Measurements from ENCODE around the gene ATG13.

The ATG13 gene

DNA sequence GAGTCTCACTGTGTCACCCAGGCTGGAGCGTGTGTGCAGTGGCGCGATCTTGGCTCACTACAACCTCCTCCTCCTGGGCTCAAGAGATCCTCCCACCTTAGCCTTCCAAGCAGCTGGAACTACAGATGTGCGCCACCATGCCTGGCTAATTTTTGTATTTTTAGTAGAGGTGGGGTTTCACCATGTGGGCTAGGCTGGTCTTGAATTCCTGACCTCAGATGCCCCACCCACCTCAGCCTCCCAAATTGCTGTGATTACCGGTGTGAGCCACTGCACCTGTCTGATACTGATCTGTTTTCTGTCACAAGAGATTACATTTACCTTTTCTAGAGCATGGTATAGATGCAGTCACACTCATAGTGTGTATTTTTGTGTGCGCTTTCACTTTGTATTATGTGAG, 11.6 kb downstream of the ATG13 start:
- TF ChIP-seq YY1 (IDR thresholded peaks at IDR 0.05; ENCODE audit: low read depth) = no peak
- no peak for TF ChIP-seq USF1 (IDR thresholded peaks at IDR 0.05)
- TF ChIP-seq, protein P1, sequence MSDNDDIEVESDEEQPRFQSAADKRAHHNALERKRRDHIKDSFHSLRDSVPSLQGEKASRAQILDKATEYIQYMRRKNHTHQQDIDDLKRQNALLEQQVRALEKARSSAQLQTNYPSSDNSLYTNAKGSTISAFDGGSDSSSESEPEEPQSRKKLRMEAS (IDR thresholded peaks at IDR 0.05) = no peak
- TF ChIP-seq EGR1 (IDR thresholded peaks at IDR 0.05) = no peak
- no peak for TF ChIP-seq CREB1 (IDR thresholded peaks at IDR 0.05; ENCODE audit: low read depth)
- no peak for TF ChIP-seq TEAD4 (IDR thresholded peaks at IDR 0.05)
- no peak for TF ChIP-seq FOXM1 (IDR thresholded peaks at IDR 0.05; ENCODE audit: borderline replicate concordance, low read depth)
- TF ChIP-seq TCF12 (IDR thresholded peaks at IDR 0.05; ENCODE audit: low read depth) = no peak
- no peak for TF ChIP-seq NFIC (IDR thresholded peaks at IDR 0.05)
- TF ChIP-seq EP300 (IDR thresholded peaks at IDR 0.05; ENCODE audit: borderline replicate concordance) = no peak
- no peak for TF ChIP-seq RAD21 (IDR thresholded peaks at IDR 0.05; ENCODE audit: low read depth)
- TF ChIP-seq ZBTB7A (IDR thresholded peaks at IDR 0.05; ENCODE audit: low read depth) = no peak
- TF ChIP-seq TAF1 (IDR thresholded peaks at IDR 0.05; ENCODE audit: low read depth) = no peak
- TF ChIP-seq REST (IDR thresholded peaks at IDR 0.05; ENCODE audit: low read depth) = no peak
- TF ChIP-seq CEBPB (IDR thresholded peaks at IDR 0.05) = no peak

DNA sequence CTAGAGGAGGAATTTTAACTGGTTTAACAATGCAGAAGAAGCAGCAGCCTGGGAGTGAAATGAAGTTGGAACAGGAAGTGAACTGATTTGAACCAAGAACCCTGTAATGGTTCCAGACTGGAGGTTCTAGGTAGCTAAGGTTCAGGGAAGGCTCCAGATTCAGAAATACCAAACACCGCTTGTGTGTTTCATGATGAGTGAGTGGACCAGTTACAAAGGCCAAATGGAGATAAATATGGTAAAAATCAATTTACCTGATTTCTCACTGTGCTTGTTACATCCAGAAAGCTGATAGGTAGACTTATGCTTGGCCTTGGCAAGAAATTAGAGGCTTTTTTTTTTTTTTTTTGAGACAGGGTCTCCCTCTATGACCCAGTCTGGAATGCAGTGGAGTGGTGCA, 12.9 kb downstream of the ATG13 start:
- TF ChIP-seq RAD21 (IDR thresholded peaks at IDR 0.05; ENCODE audit: low read depth) = no peak
- no peak for TF ChIP-seq TEAD4 (IDR thresholded peaks at IDR 0.05)
- TF ChIP-seq CEBPB (IDR thresholded peaks at IDR 0.05) = no peak
- no peak for TF ChIP-seq NFIC (IDR thresholded peaks at IDR 0.05)
- TF ChIP-seq REST (IDR thresholded peaks at IDR 0.05; ENCODE audit: low read depth) = no peak
- no peak for TF ChIP-seq USF1 (IDR thresholded peaks at IDR 0.05)
- TF ChIP-seq TAF1 (IDR thresholded peaks at IDR 0.05; ENCODE audit: low read depth) = no peak
- TF ChIP-seq EGR1 (IDR thresholded peaks at IDR 0.05) = no peak

DNA sequence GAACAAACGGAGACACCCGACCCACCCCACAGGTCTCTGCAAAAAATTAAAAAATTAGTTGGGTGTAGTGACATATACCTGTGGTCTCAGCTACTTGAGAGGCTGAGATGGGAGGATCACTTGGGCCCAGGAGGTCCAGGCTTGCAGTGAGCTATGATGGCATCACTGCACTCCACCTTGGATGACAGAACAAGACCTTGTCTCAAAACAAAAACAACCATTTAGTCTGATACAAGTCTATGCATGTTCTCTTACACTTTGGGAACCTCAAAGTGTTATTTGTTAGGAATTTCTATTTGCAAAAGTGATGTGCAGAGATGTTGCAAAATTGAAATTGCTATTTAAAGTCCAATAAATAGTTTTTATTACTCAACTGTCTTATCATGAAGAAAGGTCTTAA, 14.3 kb downstream of the ATG13 start:
- no peak for TF ChIP-seq RAD21 (IDR thresholded peaks at IDR 0.05; ENCODE audit: low read depth)
- no peak for TF ChIP-seq EP300 (IDR thresholded peaks at IDR 0.05; ENCODE audit: borderline replicate concordance)
- no peak for TF ChIP-seq TCF12 (IDR thresholded peaks at IDR 0.05; ENCODE audit: low read depth)
- no peak for TF ChIP-seq YY1 (IDR thresholded peaks at IDR 0.05; ENCODE audit: low read depth)
- TF ChIP-seq, protein P1 (IDR thresholded peaks at IDR 0.05) = no peak
- TF ChIP-seq TEAD4 (IDR thresholded peaks at IDR 0.05) = no peak
- no peak for TF ChIP-seq ZBTB7A (IDR thresholded peaks at IDR 0.05; ENCODE audit: low read depth)
- no peak for TF ChIP-seq CREB1 (IDR thresholded peaks at IDR 0.05; ENCODE audit: low read depth)
- TF ChIP-seq REST (IDR thresholded peaks at IDR 0.05; ENCODE audit: low read depth) = no peak
- TF ChIP-seq NFIC (IDR thresholded peaks at IDR 0.05) = no peak

DNA sequence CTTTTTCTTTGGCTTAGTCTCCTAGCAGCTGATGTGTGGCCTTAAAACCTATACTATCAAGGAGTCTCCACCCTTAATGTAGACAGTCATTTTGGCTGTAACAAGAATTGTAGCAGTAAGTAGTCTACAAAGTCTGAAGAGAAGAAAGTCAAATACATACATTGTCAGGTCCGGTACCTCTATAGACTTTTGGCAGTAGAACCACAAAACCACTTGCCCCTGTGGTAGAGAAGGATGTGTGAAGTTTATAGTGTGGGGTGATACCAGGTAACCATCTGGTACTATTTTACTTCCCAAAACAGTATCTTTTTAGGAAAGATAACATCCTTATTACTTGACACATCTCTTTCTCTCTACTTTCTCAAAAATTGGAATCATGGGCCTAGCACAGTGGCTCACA, 15.1 kb downstream of the ATG13 start:
- no peak for TF ChIP-seq USF1 (IDR thresholded peaks at IDR 0.05)
- no peak for TF ChIP-seq CEBPB (IDR thresholded peaks at IDR 0.05)
- TF ChIP-seq ZBTB7A (IDR thresholded peaks at IDR 0.05; ENCODE audit: low read depth) = no peak
